Activated T-helper 17 cell treated with anti-CD3 and anti-CD28 coated beads, Interleukin-2, amount 50 U/mL, for 72 hours (primary cell): ENCODE data around the gene LRRC17. TPM values are rescaled to one million over a fixed set of nuclear protein-coding genes. Genes with fewer than 3 reads are reported as not detected.
"Not testable (repeated sequence)": the region's sequence is repeated elsewhere in the genome, so short reads cannot be mapped to it uniquely, and the experiment has no call there.

Source experiments
- ATAC-seq: fragments of 150-1000 bp; cut with Tn5 transposase; replicated peaks from 2 replicates; pipeline ENCODE4 v1.10.0; 2021; ENCODE audit warnings: mild to moderate bottlenecking, moderate library complexity
- H3K27ac Mint-ChIP-seq: one replicate; pipeline ENCODE4 v1.8.0; 2022; ENCODE audit warnings: mixed read lengths
- H3K27me3 Mint-ChIP-seq: one replicate; pipeline ENCODE4 v1.8.0; 2022; ENCODE audit warnings: mixed read lengths
- H3K36me3 Mint-ChIP-seq: one replicate; pipeline ENCODE4 v1.8.0; 2022; ENCODE audit warnings: low read depth, mild to moderate bottlenecking, mixed read lengths
- H3K4me1 Mint-ChIP-seq: one replicate; pipeline ENCODE4 v1.8.0; 2022; ENCODE audit warnings: mixed read lengths
- H3K4me3 Mint-ChIP-seq: one replicate; pipeline ENCODE4 v1.8.0; 2022; ENCODE audit warnings: mild to moderate bottlenecking, mixed read lengths
- H3K9me3 Mint-ChIP-seq: one replicate; pipeline ENCODE4 v1.8.0; 2022; ENCODE audit warnings: mixed read lengths
- total RNA-seq, 2 donors: library from RNA; stranded (reverse); gene quantifications; one replicate each; pipeline ENCODE4 v1.2.3, GENCODE V29; 2022

LRRC17 gene
- total RNA-seq, 2 donors from 2014 or later = not detected

- Mint-ChIP-seq H3K36me3 (no peaks in the 10 kb centered on the region), H3K27me3 (peaks cover 7% of the 10 kb centered on the region), H3K4me1 (no peaks in the 10 kb centered on the region), H3K9me3 (no peaks in the 10 kb centered on the region), H3K27ac (no peak overlapping the region), H3K4me3 (no peak overlapping the region)
- ATAC-seq = no peak
Observed at GRCh38 chr7:102890971-102891692, 21.7 kb upstream of the LRRC17 start.

DNA sequence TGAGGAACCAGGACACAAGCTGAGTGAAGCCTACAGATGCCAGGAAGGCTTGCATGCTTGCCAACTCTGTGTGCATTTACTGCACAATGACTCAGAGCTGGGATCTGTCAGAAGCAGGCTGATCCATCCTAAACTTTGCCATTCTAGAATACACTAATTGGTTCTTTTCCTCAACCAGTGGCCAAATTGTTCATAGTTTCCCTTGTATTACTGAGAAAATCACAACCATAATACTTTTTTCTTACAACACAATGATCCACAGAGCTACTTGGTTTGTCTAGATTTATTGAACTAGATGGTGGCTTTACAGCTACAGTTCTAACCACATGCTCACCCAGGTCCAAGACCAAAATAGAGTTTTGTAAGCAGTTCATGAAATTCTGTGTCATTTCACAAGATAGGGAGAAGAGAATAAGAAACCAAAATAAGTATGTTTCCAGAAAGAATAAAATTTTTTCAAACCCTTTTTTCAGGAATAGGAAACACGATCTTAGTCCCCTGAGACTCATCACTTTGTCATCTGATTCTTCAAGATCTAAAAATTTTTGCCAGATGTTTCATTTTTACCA, 21.0 kb upstream of the LRRC17 start:
- no peak overlapping the region for H3K27ac Mint-ChIP-seq
- H3K4me1 Mint-ChIP-seq = no peaks in the 10 kb centered on the region
- H3K36me3 Mint-ChIP-seq = no peaks in the 10 kb centered on the region
- H3K9me3 Mint-ChIP-seq = no peaks in the 10 kb centered on the region
- no peak overlapping the region for H3K4me3 Mint-ChIP-seq
- no peak for ATAC-seq
- peaks cover 7% of the 10 kb centered on the region for H3K27me3 Mint-ChIP-seq

GRCh38 chr7:102892631-102893278, 20.0 kb upstream of the LRRC17 start:
- no peaks in the 10 kb centered on the region for H3K4me1 Mint-ChIP-seq
- H3K9me3 Mint-ChIP-seq = no peaks in the 10 kb centered on the region
- H3K4me3 Mint-ChIP-seq = no peak overlapping the region
- H3K36me3 Mint-ChIP-seq = no peaks in the 10 kb centered on the region
- ATAC-seq = no peak
- H3K27ac Mint-ChIP-seq = no peak overlapping the region
- peaks cover 7% of the 10 kb centered on the region for H3K27me3 Mint-ChIP-seq

- Mint-ChIP-seq H3K36me3 (no peaks in the 10 kb centered on the region), H3K4me1 (no peaks in the 10 kb centered on the region), H3K9me3 (no peaks in the 10 kb centered on the region), H3K27me3 (no peaks in the 10 kb centered on the region), H3K4me3 (no peak overlapping the region), H3K27ac (no peak overlapping the region)
- no peak for ATAC-seq
Observed at GRCh38 chr7:102895602-102896001, 17.2 kb upstream of the LRRC17 start.

DNA sequence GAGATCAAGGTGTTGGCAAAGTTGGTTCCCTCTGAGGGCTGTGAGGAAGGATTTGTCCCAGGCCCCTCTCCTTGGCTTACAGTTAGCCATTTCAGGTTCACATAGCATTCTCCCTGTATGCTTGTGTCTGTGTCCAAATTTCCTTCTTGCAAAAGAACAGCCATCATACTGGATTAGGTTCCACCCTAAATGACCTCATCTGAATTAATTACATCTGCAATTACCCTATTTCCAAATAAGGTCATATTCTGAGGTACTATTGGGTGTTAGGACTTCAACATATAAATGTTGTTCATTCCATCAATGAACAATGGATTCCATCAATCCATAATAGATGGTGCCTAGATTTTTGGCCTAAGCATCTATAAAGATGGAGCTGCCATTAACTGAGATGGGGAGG, 16.2 kb upstream of the LRRC17 start:
- Mint-ChIP-seq H3K4me1 (no peaks in the 10 kb centered on the region), H3K27ac (no peak overlapping the region), H3K4me3 (no peak overlapping the region), H3K36me3 (no peaks in the 10 kb centered on the region), H3K27me3 (no peaks in the 10 kb centered on the region), H3K9me3 (no peaks in the 10 kb centered on the region)
- ATAC-seq = no peak

GRCh38 chr7:102897211-102897631, 15.6 kb upstream of the LRRC17 start:
- Mint-ChIP-seq H3K27me3 (no peaks in the 10 kb centered on the region), H3K4me3 (no peak overlapping the region), H3K36me3 (no peaks in the 10 kb centered on the region), H3K9me3 (no peaks in the 10 kb centered on the region), H3K27ac (no peak overlapping the region), H3K4me1 (no peaks in the 10 kb centered on the region)
- no peak for ATAC-seq

- no peak overlapping the region for H3K27ac Mint-ChIP-seq
- no peaks in the 10 kb centered on the region for H3K4me1 Mint-ChIP-seq
- no peaks in the 10 kb centered on the region for H3K9me3 Mint-ChIP-seq
- ATAC-seq = no peak
- H3K27me3 Mint-ChIP-seq = no peaks in the 10 kb centered on the region
- no peak overlapping the region for H3K4me3 Mint-ChIP-seq
- no peaks in the 10 kb centered on the region for H3K36me3 Mint-ChIP-seq
Observed at GRCh38 chr7:102897856-102898531, 14.8 kb upstream of the LRRC17 start.

GRCh38 chr7:102898532-102898859, 14.3 kb upstream of the LRRC17 start:
- no peaks in the 10 kb centered on the region for H3K27me3 Mint-ChIP-seq
- H3K9me3 Mint-ChIP-seq = peaks cover 3% of the 10 kb centered on the region
- no peaks in the 10 kb centered on the region for H3K36me3 Mint-ChIP-seq
- no peak for ATAC-seq
- H3K4me3 Mint-ChIP-seq = no peak overlapping the region
- H3K27ac Mint-ChIP-seq = no peak overlapping the region
- no peaks in the 10 kb centered on the region for H3K4me1 Mint-ChIP-seq

DNA sequence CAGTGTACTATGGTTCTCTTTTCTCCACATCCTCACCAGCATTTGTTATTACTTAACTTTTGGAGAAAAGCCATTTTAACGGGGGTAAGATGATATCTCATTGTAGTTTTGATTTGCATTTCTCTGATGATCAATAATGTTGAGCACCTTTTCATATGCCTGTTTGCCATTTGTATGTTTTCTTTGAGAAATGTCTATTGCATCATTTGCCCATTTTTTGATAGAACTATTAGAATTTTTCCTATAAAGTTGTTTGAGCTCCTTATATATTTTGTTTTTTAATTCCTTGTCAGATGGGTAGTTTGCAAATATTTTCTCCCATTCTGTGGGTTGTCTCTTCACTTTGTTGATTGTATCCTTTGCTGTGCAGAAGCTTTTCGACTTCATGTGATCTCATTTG, 10.7 kb upstream of the LRRC17 start:
- not testable (repeated sequence) for H3K27me3 Mint-ChIP-seq, H3K9me3 Mint-ChIP-seq, H3K4me1 Mint-ChIP-seq, H3K4me3 Mint-ChIP-seq, H3K27ac Mint-ChIP-seq, H3K36me3 Mint-ChIP-seq, ATAC-seq

- not testable (repeated sequence) for ATAC-seq, H3K4me3 Mint-ChIP-seq, H3K27me3 Mint-ChIP-seq, H3K4me1 Mint-ChIP-seq, H3K9me3 Mint-ChIP-seq, H3K27ac Mint-ChIP-seq, H3K36me3 Mint-ChIP-seq
Observed at GRCh38 chr7:102903576-102903975, 9.2 kb upstream of the LRRC17 start.

GRCh38 chr7:102908676-102909075, 4.1 kb upstream of the LRRC17 start:
- Mint-ChIP-seq H3K27me3 (no peaks in the 10 kb centered on the region), H3K4me3 (no peak overlapping the region), H3K4me1 (no peaks in the 10 kb centered on the region), H3K9me3 (peaks cover 6% of the 10 kb centered on the region), H3K27ac (no peak overlapping the region), H3K36me3 (no peaks in the 10 kb centered on the region)
- no peak for ATAC-seq

- no peaks in the 10 kb centered on the region for H3K27me3 Mint-ChIP-seq
- no peak overlapping the region for H3K27ac Mint-ChIP-seq
- H3K4me3 Mint-ChIP-seq = no peak overlapping the region
- no peaks in the 10 kb centered on the region for H3K36me3 Mint-ChIP-seq
- no peaks in the 10 kb centered on the region for H3K4me1 Mint-ChIP-seq
- no peaks in the 10 kb centered on the region for H3K9me3 Mint-ChIP-seq
- no peak for ATAC-seq
Observed at GRCh38 chr7:102913826-102914225, 1.0 kb downstream of the LRRC17 start.

- no peak for ATAC-seq
- no peaks in the 10 kb centered on the region for H3K27me3 Mint-ChIP-seq
- no peaks in the 10 kb centered on the region for H3K36me3 Mint-ChIP-seq
- no peak overlapping the region for H3K27ac Mint-ChIP-seq
- no peaks in the 10 kb centered on the region for H3K9me3 Mint-ChIP-seq
- no peak overlapping the region for H3K4me3 Mint-ChIP-seq
- no peaks in the 10 kb centered on the region for H3K4me1 Mint-ChIP-seq
Observed at GRCh38 chr7:102914585-102914984, 1.8 kb downstream of the LRRC17 start.

DNA sequence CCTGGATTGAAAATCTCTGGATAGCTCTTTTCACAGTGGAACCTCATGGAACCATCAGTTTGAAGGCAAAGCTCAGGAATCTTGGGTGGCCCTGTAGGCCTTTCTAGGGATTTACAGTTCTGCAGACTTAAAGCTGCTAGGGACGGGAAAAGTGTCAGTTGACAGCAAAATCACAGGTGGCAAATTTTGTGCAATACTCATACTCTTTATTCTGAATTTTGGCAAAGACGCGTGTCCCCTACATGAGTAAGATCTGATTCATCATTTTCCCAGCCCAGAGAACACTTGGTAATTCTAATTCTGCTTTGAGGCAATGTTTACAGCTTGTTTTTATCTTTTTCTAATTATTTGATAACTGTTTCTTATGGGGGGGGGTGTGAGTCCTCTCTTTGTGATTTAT, 3.6 kb downstream of the LRRC17 start:
- no peaks in the 10 kb centered on the region for H3K36me3 Mint-ChIP-seq
- H3K4me1 Mint-ChIP-seq = no peaks in the 10 kb centered on the region
- no peaks in the 10 kb centered on the region for H3K9me3 Mint-ChIP-seq
- H3K27ac Mint-ChIP-seq = no peak overlapping the region
- no peak overlapping the region for H3K4me3 Mint-ChIP-seq
- no peak for ATAC-seq
- no peaks in the 10 kb centered on the region for H3K27me3 Mint-ChIP-seq

- no peaks in the 10 kb centered on the region for H3K4me1 Mint-ChIP-seq
- H3K27ac Mint-ChIP-seq = no peak overlapping the region
- no peaks in the 10 kb centered on the region for H3K36me3 Mint-ChIP-seq
- no peak overlapping the region for H3K4me3 Mint-ChIP-seq
- ATAC-seq = no peak
- no peaks in the 10 kb centered on the region for H3K9me3 Mint-ChIP-seq
- H3K27me3 Mint-ChIP-seq = no peaks in the 10 kb centered on the region
Observed at GRCh38 chr7:102916881-102917280, 4.1 kb downstream of the LRRC17 start.
